Esophagus squamous epithelium (tissue), 5 donors: ENCODE data around the gene CAPZB. TPM values are rescaled to one million over a fixed set of nuclear protein-coding genes. Genes with fewer than 3 reads are reported as not detected.

ENCODE experiments used
- DNase-seq: peaks from one replicate; lab custom pipeline; 2025; lab: John Stamatoyannopoulos, UW
- H3K27ac ChIP-seq, 4 donors: fragments of 200-600 bp; sonication (generic); one replicate each; pipeline ENCODE4 v1.5.1; 2016 to 2019; ENCODE audit warnings: mild to moderate bottlenecking in 1 of 4
- H3K27me3 ChIP-seq, 4 donors: fragments of 200-600 bp; sonication (generic); 1 replicate in 3 of 4; 2 replicates in 1 of 4; pipeline versions ENCODE4 v1.5.1 to v1.6.0; 2017 to 2021; ENCODE audit warnings: antibody characterized with exemption in 1 of 4
- H3K36me3 ChIP-seq, 3 donors: fragments of 200-600 bp; sonication (generic); one replicate each; pipeline ENCODE4 v1.5.1; 2016 to 2019
- H3K4me1 ChIP-seq, 3 donors: fragments of 200-600 bp; sonication (generic); one replicate each; pipeline ENCODE4 v1.5.1; 2017 to 2019
- H3K4me3 ChIP-seq, 4 donors: fragments of 200-600 bp; sonication (generic); 1 replicate in 3 of 4; 2 replicates in 1 of 4; pipeline ENCODE4 v1.5.1; 2016 to 2019; ENCODE audit warnings: mild to moderate bottlenecking in 2 of 4, moderate library complexity in 1 of 4
- H3K9me3 ChIP-seq, 3 donors: fragments of 200-600 bp; sonication (generic); one replicate each; pipeline ENCODE4 v1.5.1; 2016 to 2019
- CTCF ChIP-seq, 6 experiments: fragments of 450-650 bp in 4 of 6; fragments of 200-600 bp in 2 of 6; sonication (generic) in 2 of 6; IDR thresholded peaks; one replicate each; pipeline ENCODE4 v1.5.1; 2016 to 2019; ENCODE audit warnings: antibody characterized with exemption in 6 of 6, mild to moderate bottlenecking in 4 of 6, moderate library complexity in 4 of 6
- POLR2A ChIP-seq, 4 donors: fragments of 450-650 bp; IDR thresholded peaks; one replicate each; pipeline ENCODE4 v1.6.1; 2017; ENCODE audit warnings: antibody characterized with exemption in 4 of 4, mild to moderate bottlenecking in 4 of 4, moderate library complexity in 3 of 4
- WGBS, 2 donors: methylation state at CpG; one replicate each; pipeline ENCODE4 v1.1.5; 2018; 5-methylcytosine and 5-hydroxymethylcytosine counted together
- intact Hi-C: fragments of 100-400 bp; cut with DNase I; formaldehyde crosslinking; loops from one replicate; pipeline ENCODE4 v1.15.0; 2022
- total RNA-seq, 4 donors: library from RNA; depleted of rRNA; stranded (reverse); fragments of >200 nt; gene quantifications; one replicate each; pipeline ENCODE4 v1.1.0, GENCODE V29; 2016
- donor health status: DM: yes; HTN: yes; CAD: no.

CAPZB gene
- total RNA-seq, 4 donors from 2014 or later, result 89.4 to 146 (median 126) TPM

- WGBS, 2 donors, result 67 to 68% methylated on average over 8 of the region's 8 CpGs
- H3K9me3 ChIP-seq, result no peaks in the 10 kb centered on the region
- H3K27ac ChIP-seq, result peak overlapping the region in 3 of 4 donors; percentile 40 to 84 (median 79)
- H3K27me3 ChIP-seq, result no peaks in the 10 kb centered on the region
- peaks cover 49 to 100% (median 71%) of the 10 kb centered on the region in 3 donors for H3K4me1 ChIP-seq
- H3K36me3 ChIP-seq, result peaks cover 0 to 12% (median 0%) of the 10 kb centered on the region in 3 donors
- no peak for DNase-seq
- TF ChIP-seq POLR2A (IDR thresholded peaks at IDR 0.05), result no peak
- no peak for TF ChIP-seq CTCF (IDR thresholded peaks at IDR 0.05)
- H3K4me3 ChIP-seq, result no peak overlapping the region
- intact Hi-C loops, result no loop called here
These were observed 121.7 kb downstream of the CAPZB start for GRCh38 chr1:19363536-19364152.

- H3K27me3 ChIP-seq, result no peaks in the 10 kb centered on the region
- intact Hi-C loops, result no loop called here
- DNase-seq, result no peak
- WGBS, 2 donors, result 19 to 35% methylated on average over 7 to 8 of the region's 8 CpGs
- no peaks in the 10 kb centered on the region for H3K9me3 ChIP-seq
- TF ChIP-seq POLR2A (IDR thresholded peaks at IDR 0.05), result no peak
- TF ChIP-seq CTCF (IDR thresholded peaks at IDR 0.05), result no peak
- H3K36me3 ChIP-seq, result peaks cover 3 to 22% (median 8%) of the 10 kb centered on the region in 3 donors
- H3K4me3 ChIP-seq, result no peak overlapping the region
- peaks cover 41 to 93% (median 56%) of the 10 kb centered on the region in 3 donors for H3K4me1 ChIP-seq
- H3K27ac ChIP-seq, result peak overlapping the region; percentile 65 to 84 (median 74)
These were observed 123.7 kb downstream of the CAPZB start for GRCh38 chr1:19361611-19362147.

- peak overlapping the region; percentile 65 to 84 (median 74) for H3K27ac ChIP-seq
- peaks cover 9 to 28% (median 15%) of the 10 kb centered on the region in 3 donors for H3K36me3 ChIP-seq
- intact Hi-C loops, result no loop called here
- WGBS, 2 donors, result 38 to 47% methylated on average over 17 to 18 of the region's 18 CpGs
- H3K27me3 ChIP-seq, result no peaks in the 10 kb centered on the region
- no peak overlapping the region for H3K4me3 ChIP-seq
- H3K9me3 ChIP-seq, result no peaks in the 10 kb centered on the region
- DNase-seq, result no peak
- peaks cover 41 to 92% (median 52%) of the 10 kb centered on the region in 3 donors for H3K4me1 ChIP-seq
- TF ChIP-seq POLR2A (IDR thresholded peaks at IDR 0.05) (no peak), CTCF (IDR thresholded peaks at IDR 0.05) (peak in 1 of 6 experiments; percentile 13)
These were observed 124.3 kb downstream of the CAPZB start for GRCh38 chr1:19360843-19361610.

- H3K36me3 ChIP-seq, result peaks cover 15 to 34% (median 20%) of the 10 kb centered on the region in 3 donors
- H3K4me1 ChIP-seq, result peaks cover 41 to 92% (median 46%) of the 10 kb centered on the region in 3 donors
- TF ChIP-seq POLR2A (IDR thresholded peaks at IDR 0.05) (no peak), CTCF (IDR thresholded peaks at IDR 0.05) (no peak)
- H3K9me3 ChIP-seq, result no peaks in the 10 kb centered on the region
- WGBS, 2 donors, result 32 to 48% methylated on average over 10 to 11 of the region's 11 CpGs
- intact Hi-C loops, result no loop called here
- H3K27me3 ChIP-seq, result no peaks in the 10 kb centered on the region
- H3K4me3 ChIP-seq, result no peak overlapping the region
- no peak for DNase-seq
- peak overlapping the region; percentile 48 to 84 (median 68) for H3K27ac ChIP-seq
These were observed 124.9 kb downstream of the CAPZB start for GRCh38 chr1:19360432-19360831.
